GM19239 (cell line): Measurements from ENCODE around the gene ARMH4.

Experiments used
- DNase-seq: peaks from one replicate; pipeline ENCODE4 v3.0.0; 2011; ENCODE audit warnings: low spot score; ENCODE audit not compliant: insufficient read length
- FAIRE-seq: peaks from 2 replicates; lab custom pipeline; 2011; peaks lifted over from hg19 to GRCh38; lab: Jason Lieb, UNC

ARMH4 gene

GRCh38 chr14:57979376-57980048 lies 172.5 kb downstream of the ARMH4 start:
- FAIRE-seq (no peak), DNase-seq (no peak)

DNA sequence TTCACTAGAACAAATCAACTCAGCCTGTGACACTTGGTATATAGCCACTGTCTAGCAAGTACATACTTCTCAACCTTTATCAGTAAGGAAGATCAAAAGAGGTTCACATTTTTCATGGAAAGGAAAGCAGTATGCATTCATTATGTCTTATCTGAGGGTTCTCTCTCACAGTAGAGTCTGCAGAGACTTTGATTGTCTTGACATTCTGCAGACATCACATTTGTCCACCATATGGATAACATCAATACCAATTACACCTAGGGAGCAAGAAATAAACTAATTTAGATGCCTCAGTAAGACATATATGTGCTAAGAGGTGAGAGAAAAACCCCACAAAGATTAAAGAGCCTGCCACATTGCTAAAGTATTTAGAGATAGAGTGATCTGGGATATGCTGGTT lies 175.3 kb downstream of the ARMH4 start:
- FAIRE-seq (no peak), DNase-seq (no peak)

- DNase-seq (no peak), FAIRE-seq (no peak)
These were observed 177.1 kb downstream of the ARMH4 start for GRCh38 chr14:57974896-57975295.

DNA sequence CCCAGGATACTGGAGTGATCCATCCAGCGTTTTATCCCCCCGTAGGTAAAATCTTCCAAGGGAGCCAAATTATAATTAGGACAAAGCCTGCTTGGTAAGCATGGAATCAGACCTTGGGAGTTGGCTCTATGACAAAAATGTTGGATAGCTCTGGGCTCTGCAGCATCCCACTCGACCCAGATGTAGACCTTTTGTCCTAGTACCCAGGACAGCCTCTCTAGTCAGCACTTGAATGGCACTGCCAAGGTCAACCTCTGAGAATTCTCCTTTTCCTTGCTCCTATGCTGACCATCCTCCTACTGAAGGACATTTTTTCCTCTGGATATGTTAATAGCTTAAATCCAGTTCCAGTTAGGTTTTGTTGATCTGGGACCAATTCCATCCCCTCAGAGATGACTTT lies 181.4 kb downstream of the ARMH4 start:
- DNase-seq, result no peak
- no peak for FAIRE-seq

DNA sequence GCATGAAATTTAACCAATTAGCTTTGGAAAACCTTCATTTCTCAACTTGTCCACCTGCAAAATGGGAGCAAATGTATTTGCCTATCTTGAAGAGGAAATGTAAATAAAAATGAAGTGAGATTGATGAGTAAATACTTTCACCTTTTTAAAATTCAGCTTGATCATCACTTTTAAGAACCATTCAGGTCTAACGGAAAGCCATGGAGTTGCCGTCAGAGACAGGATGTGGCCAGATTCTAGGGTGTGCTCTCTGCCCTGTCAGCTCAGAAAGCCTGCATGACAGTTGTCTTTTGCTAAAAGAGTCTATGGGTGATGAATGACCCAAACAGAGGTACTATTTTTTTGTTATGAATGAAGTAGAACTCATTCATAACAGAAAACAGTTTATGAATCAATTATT lies 181.8 kb downstream of the ARMH4 start:
- DNase-seq (no peak), FAIRE-seq (no peak)

- FAIRE-seq, result no peak
- no peak for DNase-seq
These were observed 188.9 kb downstream of the ARMH4 start for GRCh38 chr14:57963071-57963470.

DNA sequence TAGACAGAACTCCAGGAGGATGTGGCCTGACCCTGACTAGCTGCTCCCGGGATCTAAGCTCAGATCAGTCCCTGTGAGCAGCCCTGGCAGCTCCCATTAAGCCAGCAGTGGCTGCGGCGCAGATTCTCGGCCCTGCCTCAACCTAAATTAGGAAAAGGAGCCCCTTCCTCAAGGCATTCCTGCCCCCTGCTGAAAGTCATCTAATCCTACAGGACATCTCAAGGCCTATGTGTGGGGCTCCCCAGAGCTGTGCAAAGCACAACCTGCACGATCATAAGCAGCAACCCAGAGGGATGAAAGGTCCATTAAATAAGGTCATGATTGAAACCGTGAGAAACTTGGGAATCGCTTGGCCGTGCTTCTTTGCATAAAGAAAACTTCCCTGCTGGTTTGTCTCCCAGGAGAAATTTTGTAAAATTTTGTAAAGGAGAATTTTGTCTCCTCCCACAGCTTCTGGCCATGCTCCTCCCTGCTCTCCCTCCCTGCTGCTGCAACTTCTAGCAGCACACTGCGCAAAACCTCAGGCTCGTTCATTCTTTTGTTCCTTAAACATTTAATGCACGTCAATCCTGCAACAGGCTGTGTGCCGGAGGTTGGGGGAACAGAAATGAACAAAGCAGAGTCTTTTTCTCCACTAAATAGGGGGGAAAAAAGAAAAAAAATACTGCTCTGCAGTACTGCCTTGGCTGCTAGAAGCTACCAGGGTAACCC lies 189.5 kb downstream of the ARMH4 start:
- FAIRE-seq, result no peak
- DNase-seq, result no peak

DNA sequence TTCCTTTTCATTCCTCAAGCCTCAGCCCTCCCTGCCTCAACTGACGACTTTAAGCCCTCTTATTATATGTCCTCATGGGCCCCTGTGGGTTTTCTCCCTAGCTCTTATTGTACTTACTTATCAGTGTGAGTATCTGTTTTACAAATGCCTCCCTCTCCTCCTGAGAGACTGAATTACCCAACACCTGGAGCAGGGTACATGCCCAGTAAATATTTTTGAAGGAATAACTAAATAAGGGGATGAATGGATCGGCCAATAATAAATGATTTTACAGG lies 190.3 kb downstream of the ARMH4 start:
- DNase-seq (no peak), FAIRE-seq (no peak)

DNA sequence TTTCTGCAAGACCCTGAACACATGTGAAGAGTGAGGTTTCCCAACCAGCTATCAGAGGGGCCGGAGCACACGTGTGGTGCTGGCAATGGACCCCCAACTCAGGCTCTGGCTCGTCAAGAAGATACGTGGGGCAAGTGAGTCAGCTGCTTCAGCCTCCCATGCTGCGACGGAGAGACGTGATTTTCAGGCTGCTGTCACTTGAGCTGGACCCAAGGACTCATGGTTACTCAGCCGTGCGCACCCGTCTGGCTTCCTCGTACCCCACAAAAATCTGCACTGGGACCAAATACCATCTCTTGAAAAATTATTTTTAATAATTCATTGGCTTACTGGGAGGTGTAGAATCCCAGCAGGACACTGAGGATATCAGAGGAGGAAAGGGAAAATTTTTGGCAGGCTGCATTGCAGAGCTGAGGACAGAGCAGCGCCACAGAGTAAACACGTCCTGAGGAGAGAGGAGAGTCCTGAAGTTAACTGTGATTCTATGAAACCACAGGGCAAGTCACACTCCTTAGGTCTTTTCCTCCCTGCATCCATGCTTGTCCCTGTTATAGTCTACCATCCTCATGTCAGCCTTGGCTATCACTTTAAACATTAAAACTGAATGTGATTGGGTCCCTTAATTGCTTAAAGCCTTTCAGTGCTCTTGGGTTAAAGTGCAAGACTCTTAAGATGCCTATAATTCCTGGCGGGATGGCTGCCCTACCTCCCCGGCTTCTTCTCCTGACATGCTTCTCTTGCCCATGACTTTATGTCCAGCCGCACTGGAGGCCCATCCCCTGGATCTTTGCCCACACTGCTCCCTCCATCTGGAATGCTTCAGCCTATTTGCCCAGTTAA lies 190.8 kb downstream of the ARMH4 start:
- DNase-seq (no peak), FAIRE-seq (no peak)

- DNase-seq (no peak), FAIRE-seq (no peak)
These were observed 194.6 kb downstream of the ARMH4 start for GRCh38 chr14:57957441-57957840.
